CD4-positive, alpha-beta memory T cell (primary cell): ENCODE data around the gene CRTAC1. TPM values are rescaled to one million over a fixed set of nuclear protein-coding genes. Genes with fewer than 3 reads are reported as not detected.

ENCODE experiments used
- CTCF ChIA-PET: fragments of 350-600 bp; sonication (Branson Sonifier 250); formaldehyde crosslinking; loops from one replicate; lab custom pipeline; 2021; ENCODE audit warnings: inconsistent platforms; ENCODE audit not compliant: partially characterized antibody; lab: Charles Lee
- POLR2A ChIA-PET: fragments of 350-600 bp; sonication (Branson Sonifier 250); formaldehyde crosslinking; loops from one replicate; lab custom pipeline; 2021; ENCODE audit not compliant: partially characterized antibody; lab: Charles Lee
- DNase-seq, 5 donors: peaks; one replicate each; pipeline versions ENCODE4 v3.0.0 to v3.0.0-alpha.2; 2020 to 2022; ENCODE audit warnings: mixed read lengths in 1 of 5
- H3K27ac ChIP-seq: one replicate; pipeline ENCODE4 v1.7.0; 2013; ENCODE audit warnings: low read depth, low read length
- H3K27me3 ChIP-seq: 2 replicates; pipeline ENCODE4 v1.7.0; 2013; ENCODE audit warnings: mild to moderate bottlenecking, low read length, moderate library complexity; ENCODE audit not compliant: insufficient read depth
- H3K36me3 ChIP-seq: 2 replicates; pipeline ENCODE4 v1.7.0; 2013; ENCODE audit warnings: mild to moderate bottlenecking, low read length, moderate library complexity; ENCODE audit not compliant: insufficient read depth
- H3K4me1 ChIP-seq: 2 replicates; pipeline ENCODE4 v1.7.0; 2013; ENCODE audit warnings: mild to moderate bottlenecking, low read length, moderate library complexity; ENCODE audit not compliant: insufficient read depth
- H3K4me3 ChIP-seq, 2 donors: one replicate each; pipeline ENCODE4 v1.7.0; 2013; ENCODE audit warnings: low read length in 2 of 2, mild to moderate bottlenecking in 1 of 2
- H3K9me3 ChIP-seq, 2 donors: one replicate each; pipeline ENCODE4 v1.7.0; 2013; ENCODE audit warnings: low read length in 2 of 2, control low read depth in 1 of 2; ENCODE audit not compliant: control insufficient read depth in 1 of 2
- H3K27ac Mint-ChIP-seq, 7 donors: one replicate each; pipeline ENCODE4 v1.8.0; 2020 to 2021; ENCODE audit warnings: mixed read lengths in 7 of 7, mild to moderate bottlenecking in 6 of 7, inconsistent platforms in 3 of 7, moderate library complexity in 3 of 7
- H3K27me3 Mint-ChIP-seq, 2 donors: one replicate each; pipeline ENCODE4 v1.8.0; 2020 to 2021; ENCODE audit warnings: mixed read lengths in 2 of 2
- H3K36me3 Mint-ChIP-seq, 2 donors: one replicate each; pipeline ENCODE4 v1.8.0; 2020 to 2021; ENCODE audit warnings: mixed read lengths in 2 of 2, inconsistent platforms in 1 of 2, mild to moderate bottlenecking in 1 of 2
- H3K4me1 Mint-ChIP-seq, 4 donors: one replicate each; pipeline ENCODE4 v1.8.0; 2020 to 2021; ENCODE audit warnings: mixed read lengths in 4 of 4, mild to moderate bottlenecking in 1 of 4
- H3K4me3 Mint-ChIP-seq, 8 donors: one replicate each; pipeline ENCODE4 v1.8.0; 2020 to 2021; ENCODE audit warnings: mixed read lengths in 8 of 8, mild to moderate bottlenecking in 7 of 8, moderate library complexity in 6 of 8, inconsistent platforms in 3 of 8
- H3K9me3 Mint-ChIP-seq, 8 donors: one replicate each; pipeline ENCODE4 v1.8.0; 2020 to 2021; ENCODE audit warnings: mixed read lengths in 8 of 8, mild to moderate bottlenecking in 5 of 8, inconsistent platforms in 3 of 8, moderate library complexity in 1 of 8
- intact Hi-C: fragments of 100-400 bp; cut with micrococcal nuclease; formaldehyde crosslinking; loops from one replicate; pipeline ENCODE4 v1.15.1; 2023
- polyA plus RNA-seq, 2 donors: library from polyadenylated mRNA; unstranded; fragments of 300-500 nt; fragmentation: Illumina TruSeq; gene quantifications; one replicate each; pipeline ENCODE4 v1.2.3, GENCODE V29; 2021
- total RNA-seq, 2 experiments: library from RNA; stranded (reverse); gene quantifications; one replicate each; pipeline ENCODE4 v1.2.3, GENCODE V29; 2021

The CRTAC1 gene
- total and polyA plus RNA-seq, 4 experiments from 2014 or later = not detected

DNA sequence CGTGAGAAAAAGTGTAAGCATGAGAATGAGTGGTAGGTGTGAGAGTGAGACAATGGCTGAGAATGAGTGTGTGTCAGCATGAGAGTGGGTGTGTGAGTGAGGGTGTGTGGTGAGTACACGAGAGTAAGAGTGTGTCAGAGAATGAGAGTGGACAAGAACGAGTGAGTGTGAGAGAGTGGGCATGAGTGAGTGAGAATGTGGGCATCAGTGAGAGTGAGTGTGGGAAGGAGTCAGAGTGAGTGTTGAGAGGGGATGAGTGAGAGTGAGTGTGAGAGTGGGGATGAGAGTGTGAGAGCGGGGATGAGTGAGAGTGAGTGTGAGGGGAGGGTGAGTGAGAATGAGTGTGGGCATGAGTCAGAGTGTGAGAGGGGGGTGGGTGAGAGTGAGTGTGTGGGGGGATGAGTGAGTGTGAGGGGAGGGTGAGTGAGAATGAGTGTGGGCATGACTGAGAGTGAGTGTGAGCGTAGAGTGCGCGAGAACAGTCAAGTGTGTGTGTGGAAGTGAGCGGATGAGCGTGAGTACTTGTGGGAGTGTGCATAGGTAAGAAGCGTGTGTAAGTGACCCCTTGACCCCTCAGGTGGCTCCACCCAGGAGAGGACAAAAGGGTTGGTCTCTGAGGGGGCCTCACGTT lies 105.0 kb downstream of the CRTAC1 start:
- no peak overlapping the region for H3K4me3 Mint-ChIP-seq
- ChIA-PET CTCF (no interaction called here), POLR2A (no interaction called here)
- no peaks in the 10 kb centered on the region for H3K9me3 Mint-ChIP-seq
- peaks cover 13 to 39% of the 10 kb centered on the region in 2 donors for H3K27me3 Mint-ChIP-seq
- intact Hi-C loops = no loop called here
- Histone ChIP-seq H3K36me3 (no peaks in the 10 kb centered on the region), H3K4me3 (no peak overlapping the region), H3K27me3 (no peaks in the 10 kb centered on the region), H3K9me3 (no peaks in the 10 kb centered on the region), H3K27ac (no peak overlapping the region), H3K4me1 (no peaks in the 10 kb centered on the region)
- peak overlapping the region in 1 of 7 donors; percentile 16 for H3K27ac Mint-ChIP-seq
- H3K36me3 Mint-ChIP-seq = no peaks in the 10 kb centered on the region
- peaks cover 0 to 3% (median 0%) of the 10 kb centered on the region in 4 donors for H3K4me1 Mint-ChIP-seq
- DNase-seq = no peak

DNA sequence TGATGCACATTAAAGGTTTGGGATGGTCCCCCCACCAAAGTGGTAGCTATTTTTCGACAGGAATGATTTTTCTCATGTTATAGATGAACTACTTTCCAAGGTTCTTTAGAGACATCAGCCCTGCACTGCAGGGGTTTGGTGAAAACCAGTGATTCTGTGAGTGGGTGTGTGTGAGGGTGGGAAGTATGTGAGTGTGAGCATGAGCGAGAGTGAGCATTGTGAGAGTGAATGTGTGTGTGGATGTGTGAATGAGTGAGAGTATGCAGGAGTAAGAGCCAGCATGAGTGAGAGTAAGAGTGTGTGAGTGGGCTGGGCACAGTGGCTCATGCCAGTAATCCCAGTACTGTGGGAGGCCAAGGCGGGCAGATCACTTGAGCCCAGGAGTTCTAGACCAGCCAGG lies 105.7 kb downstream of the CRTAC1 start:
- Mint-ChIP-seq H3K27me3 (peaks cover 13 to 39% of the 10 kb centered on the region in 2 donors), H3K9me3 (no peaks in the 10 kb centered on the region), H3K27ac (no peak overlapping the region), H3K4me1 (peaks cover 0 to 3% (median 0%) of the 10 kb centered on the region in 4 donors), H3K36me3 (no peaks in the 10 kb centered on the region), H3K4me3 (no peak overlapping the region)
- intact Hi-C loops = no loop called here
- POLR2A ChIA-PET = no interaction called here
- Histone ChIP-seq H3K36me3 (no peaks in the 10 kb centered on the region), H3K27ac (no peak overlapping the region), H3K4me1 (no peaks in the 10 kb centered on the region), H3K27me3 (no peaks in the 10 kb centered on the region), H3K9me3 (no peaks in the 10 kb centered on the region), H3K4me3 (no peak overlapping the region)
- no peak for DNase-seq
- CTCF ChIA-PET = interaction anchor here (1.5 kb wide), 1 partner anchor 10 kb away, joined by 6 read pairs; no protein-coding TSS in a partner anchor

DNA sequence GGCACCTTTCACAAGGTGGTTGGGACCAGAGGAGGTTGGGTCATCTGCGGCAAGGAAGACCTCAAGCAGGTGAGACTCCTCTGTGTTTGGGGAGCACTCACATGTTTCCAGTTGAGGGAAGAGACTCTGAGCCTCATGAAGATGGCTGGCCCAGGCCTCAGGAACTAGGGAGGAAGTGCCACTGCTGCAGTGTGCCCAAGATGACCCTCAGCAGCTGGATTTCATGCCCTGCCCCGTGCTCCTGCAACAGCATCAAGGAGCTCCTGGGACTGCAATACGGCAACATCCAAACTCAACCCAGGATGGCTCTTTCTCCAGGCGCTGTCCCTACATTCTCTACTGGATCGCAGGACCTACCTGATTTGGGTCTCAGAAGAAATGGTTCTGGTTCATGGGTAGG lies 106.9 kb downstream of the CRTAC1 start:
- no peaks in the 10 kb centered on the region for H3K9me3 Mint-ChIP-seq
- CTCF ChIA-PET = interaction anchor here (1.5 kb wide), 1 partner anchor 8 kb away, joined by 6 read pairs; no protein-coding TSS in a partner anchor
- no peaks in the 10 kb centered on the region for H3K36me3 ChIP-seq

DNA sequence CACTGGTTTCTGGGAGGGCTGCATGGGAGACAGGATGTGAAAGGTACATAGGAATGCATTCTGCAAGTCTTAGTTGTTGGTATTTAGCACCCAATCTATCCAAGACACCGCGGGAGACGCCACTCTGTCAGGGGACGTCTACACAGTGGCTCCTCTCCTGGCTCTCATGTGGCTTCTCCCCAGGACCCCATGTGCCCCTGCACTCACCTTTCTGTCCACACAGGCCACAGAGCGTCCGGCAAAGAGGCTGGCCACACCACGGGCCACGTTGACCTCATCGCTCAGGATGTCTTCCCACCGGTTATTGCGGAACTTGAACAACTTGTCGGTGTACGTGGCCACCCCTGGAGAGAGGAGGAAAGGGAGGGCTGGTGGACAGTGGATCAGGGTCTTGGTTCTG lies 107.4 kb downstream of the CRTAC1 start:
- Mint-ChIP-seq H3K27me3 (peaks cover 8 to 30% of the 10 kb centered on the region in 2 donors), H3K36me3 (no peaks in the 10 kb centered on the region), H3K9me3 (no peaks in the 10 kb centered on the region), H3K27ac (no peak overlapping the region), H3K4me3 (no peak overlapping the region), H3K4me1 (peaks cover 5 to 7% (median 6%) of the 10 kb centered on the region in 4 donors)
- CTCF ChIA-PET = interaction anchor here (0.8 kb wide), 1 partner anchor 118 kb away, joined by 3 read pairs; no protein-coding TSS in a partner anchor
- intact Hi-C loops = no loop called here
- Histone ChIP-seq H3K4me1 (peaks cover 5% of the 10 kb centered on the region), H3K36me3 (no peaks in the 10 kb centered on the region), H3K27me3 (no peaks in the 10 kb centered on the region), H3K4me3 (no peak overlapping the region), H3K27ac (no peak overlapping the region), H3K9me3 (no peaks in the 10 kb centered on the region)
- no peak for DNase-seq
- POLR2A ChIA-PET = no interaction called here

More for the DNA sequence above, 106.9 kb downstream of the CRTAC1 start:
- POLR2A ChIA-PET = no interaction called here
- H3K27me3 ChIP-seq = no peaks in the 10 kb centered on the region
- H3K27ac Mint-ChIP-seq = no peak overlapping the region
- no peak overlapping the region for H3K27ac ChIP-seq
- peaks cover 9 to 33% of the 10 kb centered on the region in 2 donors for H3K27me3 Mint-ChIP-seq
- H3K36me3 Mint-ChIP-seq = no peaks in the 10 kb centered on the region
- no peak overlapping the region for H3K4me3 Mint-ChIP-seq
- H3K4me1 ChIP-seq = peaks cover 5% of the 10 kb centered on the region
- H3K4me3 ChIP-seq = no peak overlapping the region
- H3K4me1 Mint-ChIP-seq = peaks cover 5 to 7% (median 6%) of the 10 kb centered on the region in 4 donors
- intact Hi-C loops = no loop called here
- H3K9me3 ChIP-seq = no peaks in the 10 kb centered on the region
- no peak for DNase-seq

DNA sequence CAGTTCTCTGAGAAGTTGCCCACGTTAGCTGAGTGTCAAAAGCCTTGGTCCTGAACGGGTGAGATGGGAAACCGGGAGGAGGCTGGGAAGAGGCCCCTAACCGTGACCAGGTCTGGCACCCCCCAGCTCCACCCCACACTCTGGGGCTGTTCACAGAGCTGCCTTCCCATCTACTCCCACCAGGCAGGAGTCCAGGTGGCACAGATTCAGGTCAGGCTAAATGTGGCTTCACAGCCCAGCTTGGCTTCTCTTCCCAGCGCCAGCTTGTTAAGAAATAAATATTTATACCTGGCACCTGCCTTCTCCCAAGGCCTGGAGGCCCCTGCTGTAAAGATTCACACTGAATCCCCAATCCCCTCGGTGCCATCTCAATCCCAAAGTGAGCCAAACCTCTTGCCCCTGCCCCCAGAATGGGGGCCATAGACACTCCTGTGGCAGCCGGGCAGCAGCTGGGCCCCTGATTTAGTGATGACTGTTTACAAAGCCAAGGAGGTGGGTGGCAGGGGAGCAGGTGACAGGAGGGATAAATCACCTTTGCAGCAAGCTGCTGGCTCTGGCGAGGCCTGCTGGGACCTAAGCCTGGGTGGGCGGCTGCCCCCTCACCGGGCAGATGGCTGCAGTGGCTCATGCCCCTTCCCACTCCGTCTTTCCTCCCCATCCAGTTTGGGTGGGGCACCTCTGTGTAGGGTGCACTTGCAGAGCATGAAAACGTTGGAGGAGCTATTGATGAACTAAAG lies 108.2 kb downstream of the CRTAC1 start:
- H3K4me3 ChIP-seq = no peak overlapping the region
- Mint-ChIP-seq H3K4me1 (peaks cover 5 to 7% (median 6%) of the 10 kb centered on the region in 4 donors), H3K4me3 (no peak overlapping the region), H3K27ac (no peak overlapping the region), H3K9me3 (no peaks in the 10 kb centered on the region), H3K36me3 (no peaks in the 10 kb centered on the region), H3K27me3 (peaks cover 8 to 24% of the 10 kb centered on the region in 2 donors)
- no peaks in the 10 kb centered on the region for H3K9me3 ChIP-seq
- DNase-seq = no peak
- intact Hi-C loops = no loop called here
- H3K4me1 ChIP-seq = peaks cover 5% of the 10 kb centered on the region
- POLR2A ChIA-PET = no interaction called here
- no peaks in the 10 kb centered on the region for H3K36me3 ChIP-seq
- CTCF ChIA-PET = interaction anchor here (0.8 kb wide), 1 partner anchor 119 kb away, joined by 3 read pairs; no protein-coding TSS in a partner anchor
- H3K27me3 ChIP-seq = no peaks in the 10 kb centered on the region
- no peak overlapping the region for H3K27ac ChIP-seq

DNA sequence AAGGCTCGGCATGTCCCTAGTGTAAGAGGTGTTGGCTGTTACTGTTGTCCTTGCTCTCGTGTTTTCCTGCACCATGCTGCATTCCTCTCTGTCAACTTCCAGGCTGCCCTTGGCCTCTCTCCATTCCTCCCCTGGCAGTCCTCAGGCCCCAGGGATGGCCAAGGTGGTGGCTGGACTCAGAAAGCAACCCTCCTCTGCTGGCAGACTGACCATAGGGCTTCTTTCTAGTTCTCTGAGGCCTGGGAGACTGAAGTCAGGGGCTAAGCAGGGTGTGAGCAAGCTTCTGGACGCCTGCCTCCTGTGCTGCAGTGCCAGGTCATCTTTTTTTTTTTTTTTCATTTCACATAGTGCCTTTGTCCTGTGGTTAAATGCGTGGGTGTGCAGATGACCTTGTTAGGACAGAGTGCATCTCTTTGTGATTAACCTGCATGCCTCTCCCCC lies 108.8 kb downstream of the CRTAC1 start:
- peaks cover 5% of the 10 kb centered on the region for H3K4me1 ChIP-seq
- H3K9me3 Mint-ChIP-seq = no peaks in the 10 kb centered on the region
- peaks cover 5 to 7% (median 6%) of the 10 kb centered on the region in 4 donors for H3K4me1 Mint-ChIP-seq
- no peak overlapping the region for H3K4me3 ChIP-seq
- DNase-seq = no peak
- H3K4me3 Mint-ChIP-seq = no peak overlapping the region
- no peaks in the 10 kb centered on the region for H3K36me3 Mint-ChIP-seq
- ChIA-PET CTCF (interaction anchor here (0.9 kb wide), 1 partner anchor 11 kb away, joined by 3 read pairs; no protein-coding TSS in a partner anchor), POLR2A (no interaction called here)
- intact Hi-C loops = no loop called here
- no peaks in the 10 kb centered on the region for H3K36me3 ChIP-seq
- H3K27me3 Mint-ChIP-seq = peaks cover 11 to 23% of the 10 kb centered on the region in 2 donors
- no peaks in the 10 kb centered on the region for H3K9me3 ChIP-seq
- no peak overlapping the region for H3K27ac ChIP-seq
- H3K27ac Mint-ChIP-seq = no peak overlapping the region
- H3K27me3 ChIP-seq = no peaks in the 10 kb centered on the region

DNA sequence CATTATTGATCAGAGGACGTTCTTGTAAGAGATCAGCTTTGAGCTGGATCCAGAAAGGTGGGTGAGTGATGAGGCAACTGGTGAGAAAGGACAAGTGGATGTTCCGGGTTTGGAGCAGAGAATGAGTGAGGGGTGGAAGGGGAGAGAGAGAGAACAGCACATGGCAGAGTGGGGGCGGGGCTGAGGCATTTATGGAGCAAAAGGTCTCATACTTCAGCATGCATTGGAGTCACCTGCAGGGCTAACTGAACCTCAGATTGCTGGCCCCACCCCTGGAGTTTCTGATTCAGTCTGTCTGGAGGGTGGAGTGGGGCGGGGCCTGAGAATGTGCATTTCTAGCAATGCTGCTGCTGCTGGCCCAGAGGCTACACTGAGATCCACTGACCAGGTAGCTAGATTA lies 109.6 kb downstream of the CRTAC1 start:
- no peak for DNase-seq
- intact Hi-C loops = no loop called here
- H3K27ac Mint-ChIP-seq = peak overlapping the region in 1 of 7 donors; percentile 1
- H3K36me3 Mint-ChIP-seq = no peaks in the 10 kb centered on the region
- POLR2A ChIA-PET = no interaction called here
- H3K4me1 ChIP-seq = peaks cover 5% of the 10 kb centered on the region
- no peaks in the 10 kb centered on the region for H3K9me3 Mint-ChIP-seq
- CTCF ChIA-PET = interaction anchor here (0.9 kb wide), 1 partner anchor 10 kb away, joined by 3 read pairs; no protein-coding TSS in a partner anchor
- H3K4me3 ChIP-seq = no peak overlapping the region
- H3K9me3 ChIP-seq = no peaks in the 10 kb centered on the region
- no peak overlapping the region for H3K27ac ChIP-seq
- H3K27me3 Mint-ChIP-seq = peaks cover 12 to 26% of the 10 kb centered on the region in 2 donors
- no peak overlapping the region for H3K4me3 Mint-ChIP-seq
- H3K4me1 Mint-ChIP-seq = peaks cover 5 to 7% (median 6%) of the 10 kb centered on the region in 4 donors
- H3K36me3 ChIP-seq = no peaks in the 10 kb centered on the region
- no peaks in the 10 kb centered on the region for H3K27me3 ChIP-seq
